Esophagus (tissue), 2 donors: ENCODE results near the gene CTRL. TPM values are rescaled to one million over a fixed set of nuclear protein-coding genes. Genes with fewer than 3 reads are reported as not detected.

ENCODE experiments used
- H3K27ac ChIP-seq, 2 donors: one replicate each; pipeline ENCODE4 v1.5.1; 2013; ENCODE audit warnings: low read depth in 2 of 2, mild to moderate bottlenecking in 2 of 2, inconsistent platforms in 1 of 2, low read length in 1 of 2, moderate library complexity in 1 of 2
- H3K27me3 ChIP-seq, 2 donors: one replicate each; pipeline ENCODE4 v1.6.1; 2013; ENCODE audit warnings: low read length in 2 of 2, control low read depth in 1 of 2, mild to moderate bottlenecking in 1 of 2; ENCODE audit not compliant: insufficient read depth in 2 of 2, control insufficient read depth in 1 of 2
- H3K36me3 ChIP-seq, 2 donors: one replicate each; pipeline ENCODE4 v1.6.1; 2013; ENCODE audit warnings: low read length in 1 of 2; ENCODE audit not compliant: control insufficient read depth in 2 of 2, insufficient read depth in 2 of 2
- H3K4me1 ChIP-seq, 2 donors: one replicate each; pipeline ENCODE4 v1.6.1; 2013; ENCODE audit warnings: low read length in 1 of 2; ENCODE audit not compliant: control insufficient read depth in 2 of 2, insufficient read depth in 2 of 2
- H3K4me3 ChIP-seq, 2 donors: one replicate each; pipeline ENCODE4 v1.5.1; 2013; ENCODE audit warnings: low read length in 2 of 2, mild to moderate bottlenecking in 2 of 2, low read depth in 1 of 2, moderate library complexity in 1 of 2
- H3K9me3 ChIP-seq, 2 donors: one replicate each; pipeline ENCODE4 v1.6.1; 2013; ENCODE audit warnings: mild to moderate bottlenecking in 2 of 2, low read depth in 1 of 2, low read length in 1 of 2, moderate library complexity in 1 of 2; ENCODE audit not compliant: control insufficient read depth in 2 of 2, insufficient read depth in 1 of 2
- WGBS, 2 donors: extraction: QIAGEN DNeasy Blood & Tissue Kit; methylation state at CpG; one replicate each; pipeline ENCODE4 v1.1.7; 2013; 5-methylcytosine and 5-hydroxymethylcytosine counted together
- polyA plus RNA-seq, 2 donors: library from polyadenylated mRNA; stranded (reverse); fragments of 200-250 nt; gene quantifications; one replicate each; pipeline ENCODE4 v1.2.3, GENCODE V29; 2013
- donor health status: healthy with polysubstance abuse.
- donor health status: Bipolar disorder and iron deficiency.

CTRL gene
- polyA plus RNA-seq, 2 donors: 0.41 to 0.77 TPM

DNA sequence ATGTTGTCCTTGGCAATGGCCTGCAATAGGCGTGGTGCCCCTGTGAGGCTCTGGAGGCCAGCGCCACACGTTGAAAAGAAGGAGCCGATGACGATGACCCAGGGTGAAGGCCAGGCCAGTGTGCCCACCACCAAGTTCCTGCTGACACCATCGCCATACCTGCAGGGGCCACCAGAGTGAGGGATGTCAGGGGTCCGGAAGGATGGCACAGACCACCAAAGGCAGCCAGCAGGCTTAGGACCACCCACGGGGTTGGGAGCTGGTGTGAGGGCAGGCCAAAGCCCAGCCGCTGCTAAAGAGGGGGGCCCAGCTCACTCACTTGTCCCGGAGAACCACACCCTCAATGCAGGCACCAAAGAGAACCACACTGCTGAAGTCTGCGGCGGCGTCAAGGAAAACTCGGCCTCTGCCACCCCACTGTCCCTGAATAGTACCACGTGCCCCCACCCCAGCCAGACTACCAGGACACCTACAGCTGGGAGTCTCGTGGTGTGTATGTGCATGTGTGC is 18.7 kb upstream of the CTRL start:
- peaks cover 8 to 55% of the 10 kb centered on the region in 2 donors for H3K36me3 ChIP-seq
- 86 to 90% methylated on average over 16 of the region's 16 CpGs for WGBS, 2 donors
- H3K4me1 ChIP-seq: peaks cover 0 to 10% of the 10 kb centered on the region in 2 donors
- no peaks in the 10 kb centered on the region for H3K9me3 ChIP-seq
- no peaks in the 10 kb centered on the region for H3K27me3 ChIP-seq
- no peak overlapping the region for H3K27ac ChIP-seq
- no peak overlapping the region for H3K4me3 ChIP-seq

DNA sequence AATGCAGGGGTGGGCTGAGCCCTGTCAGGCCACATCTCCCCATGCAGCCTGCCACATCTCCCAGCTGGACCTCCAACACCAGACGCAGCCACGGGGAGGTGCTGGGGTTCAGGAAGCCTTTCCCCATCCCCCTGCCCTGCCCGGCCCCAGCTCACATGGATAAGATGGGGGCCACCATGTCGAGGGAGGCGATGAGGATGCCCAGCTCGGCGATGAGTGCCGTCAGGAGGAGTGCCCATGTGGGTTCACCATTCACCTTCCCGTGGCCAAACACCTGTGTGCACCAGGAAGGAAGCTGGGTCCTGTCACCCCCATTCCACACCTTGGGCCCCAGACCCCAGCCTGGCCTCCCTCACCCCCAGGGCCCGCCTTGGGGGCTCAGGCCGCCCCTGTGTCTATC is 18.0 kb upstream of the CTRL start:
- H3K9me3 ChIP-seq: no peaks in the 10 kb centered on the region
- no peak overlapping the region for H3K27ac ChIP-seq
- H3K4me3 ChIP-seq: no peak overlapping the region
- H3K27me3 ChIP-seq: no peaks in the 10 kb centered on the region
- WGBS, 2 donors: 91% methylated on average over 11 of the region's 11 CpGs
- H3K4me1 ChIP-seq: peaks cover 0 to 12% of the 10 kb centered on the region in 2 donors
- peaks cover 8 to 55% of the 10 kb centered on the region in 2 donors for H3K36me3 ChIP-seq

DNA sequence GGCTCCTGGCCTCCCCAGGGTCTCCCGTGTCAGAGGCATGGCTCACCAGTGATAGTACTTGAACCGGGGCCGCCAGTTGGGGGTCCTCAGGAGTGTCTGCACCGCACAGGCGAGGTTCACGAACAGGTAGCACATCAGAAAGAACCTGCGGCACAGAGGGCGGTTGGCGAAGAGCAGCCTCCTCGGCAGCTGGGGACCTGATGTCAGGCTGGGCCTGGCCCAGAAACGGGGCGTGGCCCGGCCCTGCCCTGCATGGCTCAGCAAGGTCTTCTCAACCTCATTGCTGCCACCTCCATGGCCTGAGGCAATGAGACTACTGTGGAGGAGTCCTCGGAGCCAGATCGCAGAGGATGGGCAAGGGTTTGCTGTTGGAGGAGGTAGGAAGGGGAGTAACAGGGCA is 16.4 kb upstream of the CTRL start:
- Histone ChIP-seq H3K27me3 (no peaks in the 10 kb centered on the region), H3K9me3 (no peaks in the 10 kb centered on the region), H3K4me1 (peaks cover 0 to 13% of the 10 kb centered on the region in 2 donors), H3K27ac (peak overlapping the region in 1 of 2 donors; percentile 10), H3K4me3 (no peak overlapping the region), H3K36me3 (peaks cover 8 to 54% of the 10 kb centered on the region in 2 donors)
- 71 to 76% methylated on average over 15 of the region's 15 CpGs for WGBS, 2 donors

DNA sequence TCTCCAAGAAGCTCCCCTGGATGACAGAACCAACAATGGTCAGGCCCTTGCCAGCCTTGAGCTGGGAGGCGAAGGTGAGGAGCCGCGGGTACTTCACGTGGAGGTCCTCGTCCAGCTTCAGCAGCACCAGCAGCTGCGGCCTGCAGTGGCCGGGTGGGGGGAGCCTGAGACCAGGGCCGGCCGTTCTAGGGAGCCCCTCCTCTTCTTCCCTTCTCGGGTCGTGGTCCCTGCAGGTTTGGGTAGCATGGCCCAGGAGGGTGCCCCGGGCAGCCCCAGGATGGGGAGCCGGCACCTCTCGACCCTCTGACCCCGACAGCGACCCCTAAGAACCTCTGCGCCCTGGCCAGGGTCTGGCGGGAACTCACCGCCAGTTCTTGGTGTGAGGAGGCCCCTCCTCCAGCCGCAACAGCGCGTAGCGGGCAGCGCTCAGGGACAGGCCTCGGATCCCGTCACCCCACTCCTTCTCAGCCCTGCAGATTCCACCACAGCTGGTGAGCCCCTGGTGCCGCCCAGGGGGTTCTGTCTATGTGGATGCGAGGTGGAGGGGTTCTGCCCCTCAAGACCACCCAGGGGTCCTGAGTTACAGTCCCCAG is 15.4 kb upstream of the CTRL start:
- H3K36me3 ChIP-seq: peaks cover 8 to 52% of the 10 kb centered on the region in 2 donors
- H3K27ac ChIP-seq: no peak overlapping the region
- 92 to 93% methylated on average over 22 to 28 of the region's 28 CpGs for WGBS, 2 donors
- H3K4me3 ChIP-seq: no peak overlapping the region
- no peaks in the 10 kb centered on the region for H3K27me3 ChIP-seq
- no peaks in the 10 kb centered on the region for H3K9me3 ChIP-seq
- peaks cover 0 to 13% of the 10 kb centered on the region in 2 donors for H3K4me1 ChIP-seq

DNA sequence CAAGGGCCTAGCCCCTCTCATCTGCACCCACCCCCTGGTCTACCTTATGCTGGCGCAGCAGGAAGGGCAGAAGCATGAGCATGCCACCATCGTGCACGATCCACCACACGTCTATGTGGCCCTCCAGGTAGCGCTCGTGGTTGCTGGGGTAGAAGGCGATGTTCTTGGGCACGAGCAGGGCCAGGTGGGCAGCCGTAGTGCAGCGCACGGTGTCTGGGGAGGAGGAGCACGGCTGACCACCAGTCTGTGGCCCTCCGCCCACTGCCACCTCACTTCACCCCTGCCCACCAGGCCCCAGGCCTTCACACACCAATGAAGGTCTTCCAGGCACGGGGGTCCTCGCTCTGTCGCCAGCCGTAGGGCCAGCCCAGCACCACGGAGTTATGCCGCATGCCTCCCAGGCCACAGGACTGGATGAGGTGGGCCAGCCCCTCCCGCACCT is 14.5 kb upstream of the CTRL start:
- Histone ChIP-seq H3K36me3 (peaks cover 8 to 46% of the 10 kb centered on the region in 2 donors), H3K4me1 (peaks cover 0 to 10% of the 10 kb centered on the region in 2 donors), H3K27me3 (no peaks in the 10 kb centered on the region), H3K27ac (no peak overlapping the region), H3K9me3 (no peaks in the 10 kb centered on the region), H3K4me3 (no peak overlapping the region)
- 91% methylated on average over 19 to 20 of the region's 20 CpGs for WGBS, 2 donors

DNA sequence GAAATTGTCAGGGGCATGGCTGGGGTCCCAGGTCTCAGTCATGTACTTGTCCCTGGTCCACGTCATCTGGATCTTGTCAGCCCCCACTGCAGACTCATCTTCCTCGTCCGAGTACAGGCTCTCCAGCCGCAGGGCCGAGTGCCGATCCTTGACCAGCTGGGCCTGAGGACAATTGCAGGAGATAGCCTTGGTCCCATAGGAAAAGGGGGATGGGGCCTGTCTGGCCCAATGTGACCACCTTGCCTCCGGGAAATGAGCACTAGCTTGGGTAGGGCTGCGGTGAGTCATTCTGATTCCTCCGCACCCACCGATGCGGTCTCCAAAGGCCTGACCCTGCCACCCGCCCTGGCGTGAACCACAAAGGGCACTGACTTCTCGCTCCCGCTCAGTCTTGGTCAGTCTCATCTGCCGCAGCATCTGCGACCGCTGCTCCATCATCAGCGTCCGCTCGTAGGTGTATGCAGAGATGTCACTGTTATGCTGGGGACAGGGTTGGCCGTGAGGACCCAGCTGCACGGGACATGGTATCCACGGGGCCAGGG is 13.8 kb upstream of the CTRL start:
- Histone ChIP-seq H3K36me3 (peaks cover 8 to 40% of the 10 kb centered on the region in 2 donors), H3K27me3 (no peaks in the 10 kb centered on the region), H3K4me3 (no peak overlapping the region), H3K27ac (no peak overlapping the region), H3K4me1 (peaks cover 0 to 10% of the 10 kb centered on the region in 2 donors), H3K9me3 (no peaks in the 10 kb centered on the region)
- whole genome bisulfite sequencing, 2 donors: 80 to 86% methylated on average over 24 of the region's 24 CpGs

DNA sequence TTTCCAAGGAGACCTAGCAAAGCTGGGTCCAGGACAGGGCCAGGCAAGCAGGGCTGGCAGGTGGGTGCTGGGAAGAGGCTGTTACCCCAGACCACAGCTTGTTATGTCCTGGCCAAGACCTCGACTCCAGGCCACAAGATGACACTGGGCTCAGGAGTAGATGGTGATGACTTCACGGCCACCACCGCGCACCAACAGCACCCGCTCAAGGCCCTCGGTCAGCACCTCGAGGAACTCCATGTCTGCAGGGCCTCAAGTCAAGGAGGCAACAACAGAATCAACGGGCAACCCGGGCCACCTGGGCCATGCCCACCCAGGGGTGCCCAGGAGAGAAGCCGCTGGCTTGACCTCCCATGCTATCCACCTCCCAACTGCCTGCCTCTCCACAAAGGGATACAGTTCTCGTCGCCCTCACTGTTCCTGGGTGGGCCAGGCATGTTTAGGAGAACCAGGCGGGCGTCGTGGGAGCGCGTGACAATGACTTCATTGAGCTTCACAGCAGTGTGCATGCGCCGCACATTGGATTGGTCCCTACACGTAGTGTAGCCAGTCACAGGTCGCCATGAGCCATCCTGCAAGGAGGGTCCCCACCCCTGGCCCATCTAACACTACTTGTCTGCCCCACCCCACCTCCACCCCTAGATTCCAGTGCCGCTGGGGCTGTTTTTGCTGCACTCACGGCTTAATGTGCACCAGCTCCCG is 13.2 kb upstream of the CTRL start:
- H3K36me3 ChIP-seq: peaks cover 8 to 36% of the 10 kb centered on the region in 2 donors
- 91 to 92% methylated on average over 24 of the region's 24 CpGs for WGBS, 2 donors
- no peaks in the 10 kb centered on the region for H3K27me3 ChIP-seq
- no peaks in the 10 kb centered on the region for H3K9me3 ChIP-seq
- no peak overlapping the region for H3K4me3 ChIP-seq
- peak overlapping the region; percentile 35 to 51 for H3K27ac ChIP-seq
- H3K4me1 ChIP-seq: peaks cover 0 to 10% of the 10 kb centered on the region in 2 donors

DNA sequence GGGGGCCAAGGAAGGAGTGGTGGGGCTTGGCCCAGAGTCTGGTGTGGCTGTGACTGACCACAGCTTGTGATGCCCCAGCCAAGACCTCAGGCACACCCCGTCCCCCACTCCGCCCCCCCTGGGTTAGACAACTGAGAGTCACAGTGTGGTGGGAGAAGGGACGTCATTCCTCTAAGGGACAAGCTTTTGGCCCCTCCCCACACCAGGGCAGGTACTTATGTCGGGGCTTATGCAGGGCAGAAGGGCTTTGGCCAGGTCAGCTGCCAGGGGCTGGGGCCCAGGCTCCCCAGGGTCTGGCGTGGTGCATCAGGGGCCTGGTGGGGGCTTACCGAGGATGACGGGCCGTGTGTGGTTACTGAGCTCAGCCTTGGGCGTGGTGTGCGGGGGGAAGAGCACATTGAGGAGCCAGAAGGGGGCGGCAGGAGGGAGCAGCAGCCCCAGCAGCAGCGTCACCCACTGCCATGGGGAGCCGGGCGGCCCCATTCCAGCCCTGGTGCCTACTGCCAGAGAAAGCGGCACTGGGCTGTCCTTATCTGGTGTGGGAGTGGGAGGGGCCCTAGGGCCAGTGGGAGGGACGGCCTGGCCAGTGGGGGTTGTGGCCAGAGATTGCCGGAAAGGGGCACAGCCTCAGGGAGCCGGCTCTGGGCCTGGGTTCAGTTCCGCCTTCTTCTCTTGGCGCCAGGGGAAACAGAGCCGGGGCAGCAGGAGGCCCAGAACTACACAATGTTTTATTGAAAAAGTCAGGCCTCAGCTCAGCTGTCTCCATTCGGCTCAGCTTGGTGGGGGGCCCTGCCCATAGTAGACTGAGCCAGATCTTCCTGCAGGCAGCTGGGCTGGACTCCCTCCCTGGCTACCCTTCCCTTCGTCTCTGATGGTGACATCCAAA is 12.2 kb upstream of the CTRL start, which contains the start of gene LCAT:
LCAT (minus strand) TSS at position 502 of the 886 bp plus-strand sequence; CDS start at position 483, 19 bp downstream.
- H3K36me3 ChIP-seq: peaks cover 7 to 39% of the 10 kb centered on the region in 2 donors
- peaks cover 0 to 10% of the 10 kb centered on the region in 2 donors for H3K4me1 ChIP-seq
- WGBS, 2 donors: 59 to 64% methylated on average over 21 to 23 of the region's 23 CpGs

DNA sequence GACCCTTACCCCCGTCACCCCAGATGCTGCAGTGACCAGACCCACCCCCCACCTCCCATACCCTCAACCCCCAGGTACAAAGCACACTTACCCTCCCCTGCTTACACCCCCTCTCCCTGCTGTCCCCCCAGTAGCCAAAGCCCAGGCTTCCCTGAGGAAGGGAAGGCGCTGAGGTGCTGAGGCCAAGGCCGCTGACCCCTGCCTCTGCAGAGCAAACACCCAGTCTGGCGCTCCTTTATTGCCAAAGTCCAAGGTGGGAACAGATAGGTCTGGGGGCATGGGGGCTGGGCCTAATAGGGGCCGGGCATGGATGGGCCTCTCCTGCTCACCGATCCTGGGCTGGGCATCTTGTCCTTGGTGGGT is 11.6 kb upstream of the CTRL start:
- H3K4me3 ChIP-seq: no peak overlapping the region
- peaks cover 5 to 39% of the 10 kb centered on the region in 2 donors for H3K36me3 ChIP-seq
- H3K27ac ChIP-seq: peak overlapping the region; percentile 35 to 43
- H3K9me3 ChIP-seq: no peaks in the 10 kb centered on the region
- H3K4me1 ChIP-seq: peaks cover 0 to 7% of the 10 kb centered on the region in 2 donors
- WGBS, 2 donors: 80 to 89% methylated on average over 6 of the region's 6 CpGs
- H3K27me3 ChIP-seq: no peaks in the 10 kb centered on the region

More for the DNA sequence above, 12.2 kb upstream of the CTRL start, which contains the start of gene LCAT:
- H3K27ac ChIP-seq: peak within 1 kb of the TSS; percentile 35 to 51
- no peaks in the 10 kb centered on the region for H3K9me3 ChIP-seq
- H3K27me3 ChIP-seq: no peaks in the 10 kb centered on the region
- no peak within 1 kb of the TSS for H3K4me3 ChIP-seq
